ENCODE results near the gene APOBR.
"Not testable (repeated sequence)": the region's sequence is repeated elsewhere in the genome, so short reads cannot be mapped to it uniquely, and the experiment has no call there.

APOBR gene

GRCh38 chr16:28500476-28501180 lies 6.2 kb downstream of the APOBR start:
- H3K9me3 ChIP-seq (ENCODE audit: insufficient read depth, low read depth, low read length); H2AK5ac ChIP-seq (ENCODE audit: low read length); H2BK5ac ChIP-seq (ENCODE audit: low read depth, low read length, poor library complexity); H2BK120ac ChIP-seq (ENCODE audit: insufficient read depth, low read length, poor library complexity); H3K36me3 ChIP-seq (ENCODE audit: control insufficient read depth in 1 of 2, insufficient read depth in 2 of 2, low read length in 2 of 2); H3K9ac ChIP-seq (ENCODE audit: low read length); H4K12ac ChIP-seq (ENCODE audit: low read depth, low read length); H3K27ac ChIP-seq (ENCODE audit: low read depth, low read length); H4K8ac ChIP-seq (ENCODE audit: low read depth, low read length); H4K91ac ChIP-seq (ENCODE audit: low read depth, low read length); H3K14ac ChIP-seq (ENCODE audit: low read length); H2BK12ac ChIP-seq (ENCODE audit: low read length); H2AFZ ChIP-seq (ENCODE audit: insufficient read depth, low read length, poor library complexity); H3K18ac ChIP-seq (ENCODE audit: low read length); H3K23ac ChIP-seq (ENCODE audit: low read length); H3K79me2 ChIP-seq (ENCODE audit: control insufficient read depth, insufficient read depth, low read length, poor library complexity); H3K4me3 ChIP-seq (ENCODE audit: low read depth, low read length); H3K79me1 ChIP-seq (ENCODE audit: low read length); H3K27me3 ChIP-seq (ENCODE audit: insufficient read depth, low read length); DNase-seq; H3K4ac ChIP-seq (ENCODE audit: low read depth, low read length); H3K4me2 ChIP-seq (ENCODE audit: low read length): not testable (repeated sequence)
- peaks cover 6 to 12% of the 10 kb centered on the region in 2 experiments for H3K4me1 ChIP-seq (ENCODE audit: control insufficient read depth in 1 of 2, insufficient read depth in 2 of 2, low read length in 2 of 2)
- WGBS (ENCODE audit: extremely low coverage, insufficient coverage, insufficient read length) = 100% methylated on average over 1 of the region's 18 CpGs

DNA sequence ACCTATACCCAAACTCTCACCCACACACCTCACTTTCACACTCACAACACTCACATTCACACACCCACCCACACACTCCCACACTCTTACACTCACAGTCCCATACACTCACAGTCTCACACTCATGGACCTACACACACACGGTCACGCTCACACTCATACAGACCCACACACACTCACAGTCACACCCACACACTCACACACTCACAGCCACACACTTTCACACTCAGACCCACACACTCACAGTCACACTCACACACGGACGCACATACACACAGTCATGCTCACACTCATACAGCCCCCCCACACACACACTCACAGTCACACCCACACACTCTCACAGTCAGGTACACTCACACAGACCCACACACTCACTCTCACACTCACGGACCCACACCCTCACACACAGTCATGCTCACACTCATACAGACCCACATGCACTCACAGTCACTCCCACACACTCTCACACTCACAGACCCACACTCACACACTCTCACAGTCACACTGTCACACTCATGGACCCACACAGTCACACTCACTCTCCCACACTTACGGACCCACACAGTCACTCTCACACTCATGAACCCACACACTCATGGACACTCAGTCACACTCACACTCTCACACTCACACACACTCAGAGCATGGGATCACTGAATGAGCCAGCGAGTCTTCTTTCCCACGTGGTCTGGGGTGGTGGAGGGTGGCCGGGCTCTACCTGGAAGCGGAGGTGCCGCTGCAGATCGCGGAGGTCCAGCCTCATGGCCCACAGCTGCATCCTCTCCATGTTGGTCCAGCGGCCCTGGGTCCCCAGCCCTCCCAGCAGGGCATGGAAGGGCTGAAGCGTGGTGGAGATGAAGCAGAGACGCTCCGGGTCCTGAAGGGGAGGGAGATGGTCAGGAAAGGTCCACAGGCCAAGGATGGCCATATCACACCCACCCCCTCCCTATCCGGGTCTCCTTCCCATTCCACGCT lies 7.1 kb downstream of the APOBR start:
- Histone ChIP-seq H3K9me3 (ENCODE audit: insufficient read depth, low read depth, low read length) (peaks cover 3% of the 10 kb centered on the region), H2BK12ac (ENCODE audit: low read length) (no peak overlapping the region), H3K79me1 (ENCODE audit: low read length) (peaks cover 4% of the 10 kb centered on the region), H3K9ac (ENCODE audit: low read length) (no peak overlapping the region), H3K4me2 (ENCODE audit: low read length) (no peak overlapping the region), H3K27me3 (ENCODE audit: insufficient read depth, low read length) (no peaks in the 10 kb centered on the region), H4K91ac (ENCODE audit: low read depth, low read length) (no peak overlapping the region), H3K4me3 (ENCODE audit: low read depth, low read length) (peak overlapping the region; percentile 25), H2BK5ac (ENCODE audit: low read depth, low read length, poor library complexity) (no peak overlapping the region), H3K14ac (ENCODE audit: low read length) (no peak overlapping the region), H3K4me1 (ENCODE audit: control insufficient read depth in 1 of 2, insufficient read depth in 2 of 2, low read length in 2 of 2) (peaks cover 4 to 16% of the 10 kb centered on the region in 2 experiments), H2BK120ac (ENCODE audit: insufficient read depth, low read length, poor library complexity) (no peak overlapping the region), H3K18ac (ENCODE audit: low read length) (no peak overlapping the region), H3K23ac (ENCODE audit: low read length) (peak overlapping the region; percentile 27), H3K79me2 (ENCODE audit: control insufficient read depth, insufficient read depth, low read length, poor library complexity) (no peaks in the 10 kb centered on the region), H3K4ac (ENCODE audit: low read depth, low read length) (no peak overlapping the region), H4K12ac (ENCODE audit: low read depth, low read length) (no peak overlapping the region), H2AFZ (ENCODE audit: insufficient read depth, low read length, poor library complexity) (no peak overlapping the region), H3K36me3 (ENCODE audit: control insufficient read depth in 1 of 2, insufficient read depth in 2 of 2, low read length in 2 of 2) (no peaks in the 10 kb centered on the region), H2AK5ac (ENCODE audit: low read length) (peak overlapping the region; percentile 1), H3K27ac (ENCODE audit: low read depth, low read length) (no peak overlapping the region), H4K8ac (ENCODE audit: low read depth, low read length) (no peak overlapping the region)
- DNase-seq = no peak
- WGBS (ENCODE audit: extremely low coverage, insufficient coverage, insufficient read length) = no CpG with 5 or more reads among the region's 19 CpGs

- H3K9me3 ChIP-seq (ENCODE audit: insufficient read depth, low read depth, low read length) = peaks cover 3% of the 10 kb centered on the region
- peak overlapping the region; percentile 3 for H4K91ac ChIP-seq (ENCODE audit: low read depth, low read length)
- H3K27me3 ChIP-seq (ENCODE audit: insufficient read depth, low read length) = no peaks in the 10 kb centered on the region
- H2BK5ac ChIP-seq (ENCODE audit: low read depth, low read length, poor library complexity) = no peak overlapping the region
- peaks cover 4 to 16% of the 10 kb centered on the region in 2 experiments for H3K4me1 ChIP-seq (ENCODE audit: control insufficient read depth in 1 of 2, insufficient read depth in 2 of 2, low read length in 2 of 2)
- no peak overlapping the region for H3K27ac ChIP-seq (ENCODE audit: low read depth, low read length)
- H3K36me3 ChIP-seq (ENCODE audit: control insufficient read depth in 1 of 2, insufficient read depth in 2 of 2, low read length in 2 of 2) = no peaks in the 10 kb centered on the region
- H2BK120ac ChIP-seq (ENCODE audit: insufficient read depth, low read length, poor library complexity) = no peak overlapping the region
- H3K9ac ChIP-seq (ENCODE audit: low read length) = no peak overlapping the region
- H3K23ac ChIP-seq (ENCODE audit: low read length) = no peak overlapping the region
- no peaks in the 10 kb centered on the region for H3K79me2 ChIP-seq (ENCODE audit: control insufficient read depth, insufficient read depth, low read length, poor library complexity)
- no peak overlapping the region for H2AFZ ChIP-seq (ENCODE audit: insufficient read depth, low read length, poor library complexity)
- no peak overlapping the region for H2BK12ac ChIP-seq (ENCODE audit: low read length)
- no peak overlapping the region for H4K12ac ChIP-seq (ENCODE audit: low read depth, low read length)
- peaks cover 4% of the 10 kb centered on the region for H3K79me1 ChIP-seq (ENCODE audit: low read length)
- no peak overlapping the region for H3K14ac ChIP-seq (ENCODE audit: low read length)
- no peak overlapping the region for H4K8ac ChIP-seq (ENCODE audit: low read depth, low read length)
- WGBS (ENCODE audit: extremely low coverage, insufficient coverage, insufficient read length) = 100% methylated on average over 2 of the region's 2 CpGs
- no peak overlapping the region for H2AK5ac ChIP-seq (ENCODE audit: low read length)
- H3K4me2 ChIP-seq (ENCODE audit: low read length) = no peak overlapping the region
- no peak for DNase-seq
- no peak overlapping the region for H3K18ac ChIP-seq (ENCODE audit: low read length)
- H3K4ac ChIP-seq (ENCODE audit: low read depth, low read length) = no peak overlapping the region
- no peak overlapping the region for H3K4me3 ChIP-seq (ENCODE audit: low read depth, low read length)
Measured at GRCh38 chr16:28502290-28502689, 7.8 kb downstream of the APOBR start.

GRCh38 chr16:28503470-28504259 lies 9.2 kb downstream of the APOBR start:
- no peak overlapping the region for H3K4me3 ChIP-seq (ENCODE audit: low read depth, low read length)
- H3K79me1 ChIP-seq (ENCODE audit: low read length) = peaks cover 4% of the 10 kb centered on the region
- H3K18ac ChIP-seq (ENCODE audit: low read length) = no peak overlapping the region
- H3K4me1 ChIP-seq (ENCODE audit: control insufficient read depth in 1 of 2, insufficient read depth in 2 of 2, low read length in 2 of 2) = peaks cover 4 to 16% of the 10 kb centered on the region in 2 experiments
- peak overlapping the region; percentile 12 for H4K91ac ChIP-seq (ENCODE audit: low read depth, low read length)
- peak overlapping the region; percentile 7 for H2BK5ac ChIP-seq (ENCODE audit: low read depth, low read length, poor library complexity)
- H2AK5ac ChIP-seq (ENCODE audit: low read length) = no peak overlapping the region
- no CpG with 5 or more reads among the region's 15 CpGs for WGBS (ENCODE audit: extremely low coverage, insufficient coverage, insufficient read length)
- H3K9ac ChIP-seq (ENCODE audit: low read length) = no peak overlapping the region
- peaks cover 3% of the 10 kb centered on the region for H3K9me3 ChIP-seq (ENCODE audit: insufficient read depth, low read depth, low read length)
- no peaks in the 10 kb centered on the region for H3K79me2 ChIP-seq (ENCODE audit: control insufficient read depth, insufficient read depth, low read length, poor library complexity)
- no peak overlapping the region for H3K23ac ChIP-seq (ENCODE audit: low read length)
- peak overlapping the region; percentile 70 for H3K27ac ChIP-seq (ENCODE audit: low read depth, low read length)
- DNase-seq = peak; percentile 95 to 96
- H4K12ac ChIP-seq (ENCODE audit: low read depth, low read length) = no peak overlapping the region
- H2BK120ac ChIP-seq (ENCODE audit: insufficient read depth, low read length, poor library complexity) = peak overlapping the region; percentile 34
- H3K14ac ChIP-seq (ENCODE audit: low read length) = no peak overlapping the region
- peak overlapping the region; percentile 2 for H2BK12ac ChIP-seq (ENCODE audit: low read length)
- H3K27me3 ChIP-seq (ENCODE audit: insufficient read depth, low read length) = no peaks in the 10 kb centered on the region
- H4K8ac ChIP-seq (ENCODE audit: low read depth, low read length) = peak overlapping the region; percentile 54
- H2AFZ ChIP-seq (ENCODE audit: insufficient read depth, low read length, poor library complexity) = no peak overlapping the region
- H3K36me3 ChIP-seq (ENCODE audit: control insufficient read depth in 1 of 2, insufficient read depth in 2 of 2, low read length in 2 of 2) = no peaks in the 10 kb centered on the region
- no peak overlapping the region for H3K4me2 ChIP-seq (ENCODE audit: low read length)
- H3K4ac ChIP-seq (ENCODE audit: low read depth, low read length) = no peak overlapping the region
